ENCODE results near the gene HES7.
A peak's percentile ranks its signal among the peaks of the same experiment; 100 is the strongest.
"Not testable (repeated sequence)": the region's sequence is repeated elsewhere in the genome, so short reads cannot be mapped to it uniquely, and the experiment has no call there.

HES7 gene

GRCh38 chr17:8105957-8106398 lies 17.9 kb downstream of the HES7 start:
- DNase-seq (ENCODE audit: extremely low read depth in 1 of 2, low read depth in 1 of 2), result no peak

- no peak for DNase-seq (ENCODE audit: extremely low read depth in 1 of 2, low read depth in 1 of 2)
Measured at GRCh38 chr17:8104911-8105310, 19.0 kb downstream of the HES7 start.

- DNase-seq (ENCODE audit: extremely low read depth in 1 of 2, low read depth in 1 of 2), result no peak
Measured at GRCh38 chr17:8103549-8103948, 20.4 kb downstream of the HES7 start.

- DNase-seq (ENCODE audit: extremely low read depth in 1 of 2, low read depth in 1 of 2), result no peak
Measured at GRCh38 chr17:8101721-8102120, 22.2 kb downstream of the HES7 start.

- DNase-seq (ENCODE audit: extremely low read depth in 1 of 2, low read depth in 1 of 2), result no peak
Measured at GRCh38 chr17:8100763-8101162, 23.1 kb downstream of the HES7 start.

GRCh38 chr17:8100111-8100510 lies 23.8 kb downstream of the HES7 start:
- no peak for DNase-seq (ENCODE audit: extremely low read depth in 1 of 2, low read depth in 1 of 2)

- no peak for DNase-seq (ENCODE audit: extremely low read depth in 1 of 2, low read depth in 1 of 2)
Measured at GRCh38 chr17:8096541-8096940, 27.4 kb downstream of the HES7 start.

- DNase-seq (ENCODE audit: extremely low read depth in 1 of 2, low read depth in 1 of 2), result no peak
Measured at GRCh38 chr17:8095361-8095760, 28.5 kb downstream of the HES7 start.

- DNase-seq (ENCODE audit: extremely low read depth in 1 of 2, low read depth in 1 of 2), result no peak
Measured at GRCh38 chr17:8091033-8091687, 32.7 kb downstream of the HES7 start.

GRCh38 chr17:8089728-8090127 lies 34.2 kb downstream of the HES7 start:
- DNase-seq (ENCODE audit: extremely low read depth in 1 of 2, low read depth in 1 of 2), result no peak

GRCh38 chr17:8087952-8088230 lies 36.0 kb downstream of the HES7 start:
- DNase-seq (ENCODE audit: extremely low read depth in 1 of 2, low read depth in 1 of 2), result no peak

- no peak for DNase-seq (ENCODE audit: extremely low read depth in 1 of 2, low read depth in 1 of 2)
Measured at GRCh38 chr17:8087075-8087951, 36.6 kb downstream of the HES7 start, which contains the start of gene ALOX12B. Gene ALOX12B (minus strand): TSS chr17:8087716. CDS start chr17:8087442, 274 bp downstream.

GRCh38 chr17:8084250-8084649 lies 39.7 kb downstream of the HES7 start:
- no peak for DNase-seq (ENCODE audit: extremely low read depth in 1 of 2, low read depth in 1 of 2)

GRCh38 chr17:8082292-8082691 lies 41.6 kb downstream of the HES7 start:
- DNase-seq (ENCODE audit: extremely low read depth in 1 of 2, low read depth in 1 of 2), result no peak

GRCh38 chr17:8081876-8082275 lies 42.0 kb downstream of the HES7 start:
- DNase-seq (ENCODE audit: extremely low read depth in 1 of 2, low read depth in 1 of 2), result no peak

GRCh38 chr17:8080799-8081219 lies 43.1 kb downstream of the HES7 start:
- DNase-seq (ENCODE audit: extremely low read depth in 1 of 2, low read depth in 1 of 2), result no peak

GRCh38 chr17:8080208-8080798 lies 43.6 kb downstream of the HES7 start:
- no peak for DNase-seq (ENCODE audit: extremely low read depth in 1 of 2, low read depth in 1 of 2)

GRCh38 chr17:8079291-8080207 lies 44.4 kb downstream of the HES7 start:
- peak; percentile 47 to 68 for DNase-seq (ENCODE audit: extremely low read depth in 1 of 2, low read depth in 1 of 2)

GRCh38 chr17:8077939-8078338 lies 46.0 kb downstream of the HES7 start:
- not testable (repeated sequence) for DNase-seq (ENCODE audit: extremely low read depth in 1 of 2, low read depth in 1 of 2)

- no peak for DNase-seq (ENCODE audit: extremely low read depth in 1 of 2, low read depth in 1 of 2)
Measured at GRCh38 chr17:8076502-8077266, 47.2 kb downstream of the HES7 start.
